Activated T-helper 17 cell treated with anti-CD3 and anti-CD28 coated beads, Interleukin-2, amount 50 U/mL, for 72 hours (primary cell): ENCODE results near the gene DCDC2. TPM values are rescaled to one million over a fixed set of nuclear protein-coding genes. Genes with fewer than 3 reads are reported as not detected.
"Not testable (repeated sequence)": the region's sequence is repeated elsewhere in the genome, so short reads cannot be mapped to it uniquely, and the experiment has no call there.

Source experiments
- ATAC-seq: fragments of 150-1000 bp; cut with Tn5 transposase; replicated peaks from 2 replicates; pipeline ENCODE4 v1.10.0; 2021; ENCODE audit warnings: mild to moderate bottlenecking, moderate library complexity
- H3K27ac Mint-ChIP-seq: one replicate; pipeline ENCODE4 v1.8.0; 2022; ENCODE audit warnings: mixed read lengths
- H3K27me3 Mint-ChIP-seq: one replicate; pipeline ENCODE4 v1.8.0; 2022; ENCODE audit warnings: mixed read lengths
- H3K36me3 Mint-ChIP-seq: one replicate; pipeline ENCODE4 v1.8.0; 2022; ENCODE audit warnings: low read depth, mild to moderate bottlenecking, mixed read lengths
- H3K4me1 Mint-ChIP-seq: one replicate; pipeline ENCODE4 v1.8.0; 2022; ENCODE audit warnings: mixed read lengths
- H3K4me3 Mint-ChIP-seq: one replicate; pipeline ENCODE4 v1.8.0; 2022; ENCODE audit warnings: mild to moderate bottlenecking, mixed read lengths
- H3K9me3 Mint-ChIP-seq: one replicate; pipeline ENCODE4 v1.8.0; 2022; ENCODE audit warnings: mixed read lengths
- total RNA-seq, 2 donors: library from RNA; stranded (reverse); gene quantifications; one replicate each; pipeline ENCODE4 v1.2.3, GENCODE V29; 2022

Gene DCDC2
- total RNA-seq, 2 donors from 2014 or later = 0.11 TPM; not detected in 1

DNA sequence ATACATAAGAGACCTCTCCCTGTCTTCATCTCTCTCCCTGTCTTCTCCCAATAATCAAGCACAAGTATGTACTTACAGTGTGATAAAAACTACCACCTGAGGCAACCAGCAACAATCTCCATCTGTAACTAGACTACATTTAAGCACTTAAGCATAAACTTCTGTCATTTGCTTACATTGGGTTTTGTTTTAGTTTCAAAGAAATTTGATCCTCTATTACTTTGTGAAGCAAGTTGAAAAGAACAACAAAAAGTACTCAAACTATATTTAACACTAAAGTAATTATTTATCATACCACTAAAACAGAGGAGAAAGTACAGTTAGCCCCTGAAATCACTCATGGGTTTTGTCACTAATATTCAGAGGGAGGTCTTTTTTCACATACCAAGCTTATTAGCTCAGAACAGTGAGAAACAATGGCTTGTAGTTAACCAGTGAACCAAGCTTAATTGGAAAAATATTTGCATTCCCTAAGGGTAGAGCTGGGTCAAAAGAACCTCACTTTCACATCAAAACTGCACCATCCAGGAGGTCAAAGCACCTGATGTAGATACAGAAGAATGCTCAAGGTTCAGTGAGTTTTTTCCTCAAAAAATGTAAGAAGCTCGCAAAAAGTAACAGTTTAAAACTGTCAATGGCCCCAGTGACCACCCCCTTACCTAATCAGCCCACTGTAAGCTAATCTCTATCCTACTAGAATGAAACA lies 34.1 kb downstream of the DCDC2 start:
- no peaks in the 10 kb centered on the region for H3K4me1 Mint-ChIP-seq
- no peaks in the 10 kb centered on the region for H3K9me3 Mint-ChIP-seq
- H3K36me3 Mint-ChIP-seq = no peaks in the 10 kb centered on the region
- no peak overlapping the region for H3K27ac Mint-ChIP-seq
- peaks cover 20% of the 10 kb centered on the region for H3K27me3 Mint-ChIP-seq
- H3K4me3 Mint-ChIP-seq = no peak overlapping the region
- no peak for ATAC-seq

DNA sequence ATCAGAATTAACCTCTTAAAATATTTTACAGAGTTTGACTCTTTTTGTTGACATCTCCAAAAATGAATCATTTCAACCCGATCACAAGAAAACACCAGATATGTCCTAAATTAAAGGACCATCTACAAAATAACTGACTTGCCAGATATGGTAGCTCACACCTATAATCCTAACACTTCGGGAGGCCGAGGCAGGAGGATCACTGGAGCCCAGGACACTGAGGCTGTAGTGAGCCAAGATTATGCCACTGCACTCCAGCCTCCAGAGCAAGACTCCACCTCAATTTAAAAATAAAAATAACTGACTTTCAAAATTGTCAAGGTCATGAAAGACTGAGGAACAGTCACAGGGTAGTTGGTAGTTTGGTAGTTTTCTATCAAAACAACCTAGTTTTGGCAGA lies 34.9 kb downstream of the DCDC2 start:
- Mint-ChIP-seq H3K9me3 (no peaks in the 10 kb centered on the region), H3K27ac (no peak overlapping the region), H3K36me3 (no peaks in the 10 kb centered on the region), H3K4me1 (no peaks in the 10 kb centered on the region), H3K27me3 (peaks cover 24% of the 10 kb centered on the region), H3K4me3 (no peak overlapping the region)
- no peak for ATAC-seq

GRCh38 chr6:24322446-24322845 lies 35.4 kb downstream of the DCDC2 start:
- H3K4me1 Mint-ChIP-seq = not testable (repeated sequence)

DNA sequence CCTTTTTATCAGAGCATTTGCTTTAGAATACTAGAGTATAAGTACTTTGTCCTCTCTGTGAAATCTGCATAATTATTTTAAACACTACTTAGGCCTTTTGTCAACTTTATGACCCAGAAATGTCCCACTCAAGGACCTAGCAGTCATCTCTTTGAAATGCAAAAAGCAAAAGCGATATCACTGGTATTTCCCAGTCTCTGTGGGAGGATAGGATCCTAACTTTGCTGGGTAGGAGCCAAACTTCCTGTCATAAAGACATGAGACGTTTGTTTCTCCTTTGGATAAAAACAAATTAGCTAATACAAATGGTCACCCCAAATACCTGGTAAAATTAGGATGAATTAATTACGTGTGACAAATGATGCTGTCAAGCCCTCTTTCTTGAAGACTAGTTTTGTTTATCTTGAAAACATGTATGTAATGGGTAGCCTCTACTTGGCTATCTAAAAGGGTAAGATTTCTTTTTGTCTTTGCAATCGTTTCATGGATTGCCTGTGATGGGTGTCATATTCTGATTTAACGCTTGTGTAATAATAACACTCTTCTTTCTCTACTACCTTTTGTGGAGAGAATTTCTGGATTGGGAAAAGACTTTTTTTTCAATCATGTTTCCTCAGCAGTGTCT lies 36.2 kb downstream of the DCDC2 start:
- H3K27me3 Mint-ChIP-seq = peaks cover 24% of the 10 kb centered on the region
- H3K4me3 Mint-ChIP-seq = no peak overlapping the region
- H3K4me1 Mint-ChIP-seq = no peaks in the 10 kb centered on the region
- no peak for ATAC-seq
- H3K36me3 Mint-ChIP-seq = no peaks in the 10 kb centered on the region
- no peak overlapping the region for H3K27ac Mint-ChIP-seq
- H3K9me3 Mint-ChIP-seq = no peaks in the 10 kb centered on the region

More at GRCh38 chr6:24322446-24322845, 35.4 kb downstream of the DCDC2 start:
- not testable (repeated sequence) for ATAC-seq, H3K36me3 Mint-ChIP-seq, H3K9me3 Mint-ChIP-seq, H3K4me3 Mint-ChIP-seq, H3K27ac Mint-ChIP-seq
- peaks cover 24% of the 10 kb centered on the region for H3K27me3 Mint-ChIP-seq

DNA sequence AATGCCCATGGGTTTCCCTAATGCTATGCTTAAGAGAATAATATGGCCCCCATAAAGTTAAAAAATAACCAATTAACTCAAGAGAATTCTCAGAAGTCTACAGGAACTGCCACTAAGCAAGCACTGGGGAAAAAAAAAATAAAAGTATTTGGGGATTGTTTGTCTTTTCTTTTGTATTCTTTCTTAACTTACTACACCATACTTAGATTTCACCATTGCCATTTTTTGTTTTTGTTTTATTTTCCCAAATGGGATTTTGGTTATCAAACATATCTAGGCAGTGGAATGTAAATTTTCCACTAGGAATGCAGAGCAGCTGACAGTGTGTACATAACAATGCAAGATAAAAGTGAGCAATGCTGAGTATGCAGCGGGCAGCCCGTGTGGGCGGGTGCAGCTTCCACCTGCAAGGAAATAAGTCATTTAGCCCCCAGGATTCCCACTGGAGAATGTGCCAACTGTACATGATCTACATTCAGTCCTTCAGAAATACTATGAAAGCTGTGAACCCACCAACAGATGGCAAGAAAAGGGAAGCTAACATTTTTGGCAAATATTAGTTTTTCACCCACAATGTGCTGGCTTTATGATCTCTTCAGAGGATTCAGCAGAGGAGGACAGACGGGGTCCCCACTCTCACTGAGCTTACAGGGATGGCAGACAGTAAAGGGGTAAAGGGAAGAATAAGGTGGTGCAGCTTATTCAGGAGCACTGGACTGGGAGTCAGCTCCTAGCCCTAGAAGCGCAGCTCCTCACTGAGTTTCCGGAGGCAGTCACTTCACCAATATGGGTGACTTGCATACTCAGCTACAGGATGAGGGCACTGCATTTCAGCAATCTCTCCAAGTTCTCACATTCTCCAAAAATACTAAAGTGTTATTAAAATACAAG lies 44.4 kb downstream of the DCDC2 start:
- Mint-ChIP-seq H3K4me1 (no peaks in the 10 kb centered on the region), H3K36me3 (no peaks in the 10 kb centered on the region), H3K27me3 (peaks cover 22% of the 10 kb centered on the region), H3K9me3 (peaks cover 4% of the 10 kb centered on the region), H3K27ac (no peak overlapping the region), H3K4me3 (no peak overlapping the region)
- no peak for ATAC-seq

DNA sequence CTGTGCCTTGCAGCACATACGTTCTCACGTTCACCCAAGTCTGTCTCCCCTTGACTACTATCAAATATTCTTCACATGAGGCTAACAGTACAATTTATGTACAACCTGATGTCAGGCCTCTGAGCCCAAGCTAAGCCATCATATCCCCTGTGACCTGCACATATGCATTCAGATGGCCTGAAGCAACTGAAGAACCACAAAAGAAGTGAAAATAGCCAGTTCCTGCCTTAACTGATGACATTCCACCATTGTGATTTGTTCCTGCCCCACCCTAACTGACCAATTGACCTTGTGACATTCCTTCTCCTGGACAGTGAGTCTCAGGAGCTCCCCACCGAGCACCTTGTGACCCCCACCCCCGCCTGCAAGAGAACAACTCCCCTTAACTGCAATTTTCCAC lies 46.1 kb downstream of the DCDC2 start:
- H3K9me3 Mint-ChIP-seq, ATAC-seq, H3K4me3 Mint-ChIP-seq, H3K27ac Mint-ChIP-seq, H3K36me3 Mint-ChIP-seq, H3K4me1 Mint-ChIP-seq: not testable (repeated sequence)
- H3K27me3 Mint-ChIP-seq = peaks cover 25% of the 10 kb centered on the region

DNA sequence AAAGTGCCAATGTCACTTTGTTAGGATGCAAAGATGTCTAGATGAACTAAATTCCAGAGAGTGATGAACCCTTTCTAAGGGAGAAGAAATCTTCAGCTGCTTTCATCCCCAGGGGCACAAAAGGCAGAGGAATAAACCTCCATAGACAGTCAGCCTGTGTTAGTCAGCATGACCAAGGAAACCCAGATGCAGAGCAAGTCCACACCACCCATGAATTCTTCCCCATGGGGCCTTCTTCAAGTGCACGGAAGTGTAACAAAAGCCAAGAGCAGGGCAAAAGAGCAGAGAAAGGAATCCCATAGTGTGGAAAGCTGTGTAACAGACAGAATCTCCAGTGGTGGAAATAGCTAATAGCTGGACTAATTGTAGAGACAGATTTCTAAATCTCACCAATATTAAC lies 50.0 kb downstream of the DCDC2 start:
- no peak overlapping the region for H3K4me3 Mint-ChIP-seq

DNA sequence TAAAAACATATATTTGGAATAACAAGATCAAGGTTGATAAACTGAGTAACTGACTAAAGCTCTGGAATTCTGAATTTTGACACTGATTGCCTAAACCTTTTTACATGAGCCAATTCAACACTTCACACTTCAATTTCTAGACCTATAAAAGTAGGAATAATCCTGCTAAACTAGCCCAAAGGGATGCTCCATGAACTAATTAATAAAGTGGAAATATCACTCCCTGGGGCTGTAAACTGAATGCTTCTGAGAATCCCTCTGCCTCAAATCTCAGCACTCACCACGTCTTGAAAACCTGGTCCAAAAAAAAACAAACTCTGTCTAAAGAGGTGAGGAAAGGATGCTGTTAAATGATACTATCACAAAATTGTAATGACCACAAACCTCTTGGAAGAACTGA lies 50.9 kb downstream of the DCDC2 start:
- Mint-ChIP-seq H3K27ac (no peak overlapping the region), H3K4me3 (no peak overlapping the region), H3K27me3 (peaks cover 19% of the 10 kb centered on the region), H3K4me1 (peaks cover 6% of the 10 kb centered on the region), H3K9me3 (peaks cover 4% of the 10 kb centered on the region), H3K36me3 (no peaks in the 10 kb centered on the region)
- ATAC-seq = no peak

More for the DNA sequence above, 50.0 kb downstream of the DCDC2 start:
- H3K36me3 Mint-ChIP-seq = no peaks in the 10 kb centered on the region
- peaks cover 1% of the 10 kb centered on the region for H3K4me1 Mint-ChIP-seq
- H3K27me3 Mint-ChIP-seq = peaks cover 15% of the 10 kb centered on the region
- ATAC-seq = no peak
- H3K9me3 Mint-ChIP-seq = peaks cover 4% of the 10 kb centered on the region
- H3K27ac Mint-ChIP-seq = no peak overlapping the region

DNA sequence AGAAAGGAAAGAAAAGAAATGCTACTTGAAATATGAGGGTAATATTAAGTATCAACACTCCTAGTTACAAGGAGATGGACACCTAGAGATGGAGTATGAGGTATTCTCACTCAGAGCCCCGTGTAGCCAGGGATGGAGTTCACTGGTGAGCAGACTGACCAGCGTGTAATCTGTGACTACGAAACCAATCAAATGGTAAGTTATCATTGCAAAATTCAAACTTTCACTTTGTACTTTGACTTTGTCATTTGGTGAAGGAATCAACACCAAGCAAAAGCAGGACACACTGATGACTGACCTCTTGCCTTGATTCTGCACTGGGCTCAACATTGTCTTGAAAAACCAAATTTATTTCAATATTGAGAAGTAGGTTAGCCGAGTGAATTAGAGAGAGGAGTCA lies 51.8 kb downstream of the DCDC2 start:
- Mint-ChIP-seq H3K27ac (no peak overlapping the region), H3K27me3 (peaks cover 17% of the 10 kb centered on the region), H3K4me3 (no peak overlapping the region), H3K36me3 (no peaks in the 10 kb centered on the region), H3K4me1 (peaks cover 6% of the 10 kb centered on the region), H3K9me3 (no peaks in the 10 kb centered on the region)
- ATAC-seq = no peak

- no peaks in the 10 kb centered on the region for H3K4me1 Mint-ChIP-seq
- H3K27me3 Mint-ChIP-seq = peaks cover 19% of the 10 kb centered on the region
- H3K36me3 Mint-ChIP-seq = no peaks in the 10 kb centered on the region
- ATAC-seq = no peak
- no peak overlapping the region for H3K4me3 Mint-ChIP-seq
- H3K27ac Mint-ChIP-seq = no peak overlapping the region
- H3K9me3 Mint-ChIP-seq = peaks cover 13% of the 10 kb centered on the region
These were observed 60.9 kb downstream of the DCDC2 start for GRCh38 chr6:24296944-24297343.

- H3K36me3 Mint-ChIP-seq, H3K4me1 Mint-ChIP-seq, H3K27ac Mint-ChIP-seq, ATAC-seq, H3K4me3 Mint-ChIP-seq: not testable (repeated sequence)
- peaks cover 19% of the 10 kb centered on the region for H3K27me3 Mint-ChIP-seq
- H3K9me3 Mint-ChIP-seq = peaks cover 13% of the 10 kb centered on the region
These were observed 64.0 kb downstream of the DCDC2 start for GRCh38 chr6:24293852-24294251.

- Mint-ChIP-seq H3K36me3 (no peaks in the 10 kb centered on the region), H3K4me1 (peaks cover 6% of the 10 kb centered on the region), H3K9me3 (no peaks in the 10 kb centered on the region), H3K27me3 (no peaks in the 10 kb centered on the region), H3K4me3 (no peak overlapping the region), H3K27ac (no peak overlapping the region)
- ATAC-seq = no peak
These were observed 70.6 kb downstream of the DCDC2 start for GRCh38 chr6:24287239-24287638.

DNA sequence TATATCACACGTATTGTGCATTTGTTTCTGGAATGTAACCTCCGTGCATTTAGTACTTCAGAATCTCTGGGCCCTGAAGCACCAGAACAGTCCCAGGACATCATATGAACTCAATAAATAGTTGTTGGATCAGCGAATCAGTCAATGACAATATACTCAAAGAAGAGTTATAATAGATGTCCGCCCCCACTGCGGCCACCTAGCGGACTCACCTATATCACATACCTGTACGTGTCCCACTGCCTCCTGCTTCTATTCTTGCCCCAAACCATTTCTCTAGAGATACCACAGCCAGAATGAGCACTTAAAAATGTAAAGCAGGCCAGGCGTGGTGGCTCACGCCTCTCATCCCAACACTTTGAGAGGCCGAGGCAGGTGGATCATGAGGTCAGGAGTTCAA lies 73.9 kb downstream of the DCDC2 start:
- no peaks in the 10 kb centered on the region for H3K9me3 Mint-ChIP-seq
- H3K4me3 Mint-ChIP-seq = no peak overlapping the region
- no peak for ATAC-seq
- H3K36me3 Mint-ChIP-seq = no peaks in the 10 kb centered on the region
- peaks cover 6% of the 10 kb centered on the region for H3K4me1 Mint-ChIP-seq
- H3K27ac Mint-ChIP-seq = no peak overlapping the region
- peaks cover 7% of the 10 kb centered on the region for H3K27me3 Mint-ChIP-seq

DNA sequence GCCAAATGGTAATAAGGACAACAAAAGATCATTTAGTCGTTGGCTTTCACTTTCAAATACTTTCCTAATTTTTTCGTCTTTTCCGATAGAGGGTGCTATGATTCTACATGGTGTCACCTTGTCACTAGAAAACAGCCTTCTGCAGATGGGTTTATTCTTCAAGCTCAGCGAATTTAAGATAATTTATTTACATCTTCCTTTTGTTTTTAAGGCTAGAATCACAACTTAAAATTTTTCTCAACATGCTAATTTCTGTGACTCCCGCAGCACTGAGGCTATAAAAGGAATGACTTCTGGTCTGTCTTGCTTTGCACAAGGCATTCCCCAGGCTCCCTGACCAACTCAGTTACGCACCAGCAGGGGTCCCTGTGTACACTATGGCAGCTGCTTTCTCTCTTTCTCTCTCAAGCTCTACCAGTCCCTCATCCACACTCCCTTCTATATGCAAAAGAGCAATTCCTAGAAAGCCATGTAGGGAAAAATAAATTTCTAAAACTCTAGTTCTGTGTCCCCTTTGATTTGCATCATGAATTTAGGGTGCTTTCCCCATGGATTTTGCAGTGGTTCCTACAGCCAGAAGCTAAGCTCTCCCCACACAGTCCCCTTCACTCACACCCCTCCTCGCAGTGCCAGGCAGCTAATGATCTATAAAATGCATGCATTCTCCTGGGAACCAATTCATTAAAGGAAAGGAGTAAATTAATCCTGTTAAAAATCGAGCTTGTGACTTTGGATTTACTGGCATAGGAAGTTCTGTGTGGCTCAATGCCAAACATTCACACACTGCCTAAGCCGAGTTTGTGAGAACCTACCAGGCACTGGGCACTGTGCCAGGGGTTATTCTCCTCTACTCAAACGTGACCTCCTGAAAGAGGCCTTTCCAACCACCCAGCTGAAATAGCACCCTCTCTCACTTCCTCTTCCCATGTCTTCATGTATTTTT lies 74.5 kb downstream of the DCDC2 start:
- Mint-ChIP-seq H3K4me1 (peaks cover 6% of the 10 kb centered on the region), H3K9me3 (no peaks in the 10 kb centered on the region), H3K27me3 (peaks cover 7% of the 10 kb centered on the region), H3K27ac (no peak overlapping the region), H3K36me3 (no peaks in the 10 kb centered on the region), H3K4me3 (no peak overlapping the region)
- ATAC-seq = peak; percentile 74
